GM12864 (cell line): ENCODE measurements around the gene LIPK.
"Not testable (repeated sequence)": the region's sequence is repeated elsewhere in the genome, so short reads cannot be mapped to it uniquely, and the experiment has no call there.

Source experiments
- DNase-seq: peaks from one replicate; pipeline ENCODE4 v3.0.0-alpha.2; 2011; ENCODE audit warnings: low read depth
- H3K4me3 ChIP-seq: 2 replicates; pipeline ENCODE4 v1.5.1; 2011; ENCODE audit warnings: mild to moderate bottlenecking, low read depth, low read length, control low read depth
- CTCF ChIP-seq: IDR thresholded peaks from 2 replicates; pipeline ENCODE4 v1.5.1; 2011; ENCODE audit warnings: low read depth, mild to moderate bottlenecking, moderate library complexity, low read length, control low read depth, inconsistent platforms; ENCODE audit errors: missing control alignments

The LIPK gene

GRCh38 chr10:88705958-88706357 lies at the start of gene LIPK:
TSS of gene LIPK (plus strand) at chr10:88706249. CDS start at chr10:88724544, 18,295 bp downstream.
- DNase-seq, result no peak
- no peak within 1 kb of the TSS for H3K4me3 ChIP-seq
- TF ChIP-seq CTCF, result no peak

GRCh38 chr10:88657901-88658300 lies 48.1 kb upstream of the LIPK start:
- no peak for TF ChIP-seq CTCF
- DNase-seq, result no peak
- no peak overlapping the region for H3K4me3 ChIP-seq

- DNase-seq, result no peak
- no peak for TF ChIP-seq CTCF
- H3K4me3 ChIP-seq, result no peak overlapping the region
Measured at GRCh38 chr10:88659725-88660597, 46.1 kb upstream of the LIPK start.

GRCh38 chr10:88660598-88660884 lies 45.5 kb upstream of the LIPK start:
- no peak overlapping the region for H3K4me3 ChIP-seq
- DNase-seq, result no peak
- no peak for TF ChIP-seq CTCF

GRCh38 chr10:88661018-88661417 lies 45.0 kb upstream of the LIPK start:
- H3K4me3 ChIP-seq, result no peak overlapping the region
- TF ChIP-seq CTCF, result no peak
- DNase-seq, result no peak

GRCh38 chr10:88661577-88661976 lies 44.5 kb upstream of the LIPK start:
- no peak overlapping the region for H3K4me3 ChIP-seq
- TF ChIP-seq CTCF, result no peak
- DNase-seq, result no peak

GRCh38 chr10:88663153-88663552 lies 42.9 kb upstream of the LIPK start:
- not testable (repeated sequence) for H3K4me3 ChIP-seq, DNase-seq

- no peak for DNase-seq
- no peak within 1 kb of the TSS for H3K4me3 ChIP-seq
- no peak for TF ChIP-seq CTCF
Measured at GRCh38 chr10:88664142-88664541, 41.9 kb upstream of the LIPK start, which contains the start of gene LIPF. TSS of gene LIPF (plus strand) at chr10:88664442. CDS start at chr10:88667298, 2,856 bp downstream.
